GM21786 (cell line): ENCODE data around the gene VSX2.
"Not testable (repeated sequence)": the region's sequence is repeated elsewhere in the genome, so short reads cannot be mapped to it uniquely, and the experiment has no call there.

ENCODE experiments used
- ATAC-seq: cut with Tn5 transposase; IDR thresholded peaks from one replicate; pipeline ENCODE4 v1.9.1; 2021; ENCODE audit not compliant: unreplicated experiment

The VSX2 gene

DNA sequence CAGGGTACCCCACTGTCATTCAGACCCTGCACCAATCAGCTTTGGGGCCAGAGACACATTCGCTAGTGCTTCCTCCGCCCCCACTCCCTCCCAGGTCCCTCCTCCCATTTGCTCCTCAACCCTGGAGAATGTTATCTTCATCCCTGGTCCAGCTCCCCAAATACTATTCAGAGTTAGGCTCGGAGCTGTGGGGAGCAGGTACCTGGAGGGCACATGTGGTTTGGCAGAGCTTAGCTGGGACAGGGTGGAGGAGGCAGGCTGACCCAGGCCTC lies 19.5 kb downstream of the VSX2 start:
- ATAC-seq: no peak

- no peak for ATAC-seq
Measured at GRCh38 chr14:74259513-74259912, 20.3 kb downstream of the VSX2 start.

- no peak for ATAC-seq
Measured at GRCh38 chr14:74260525-74261233, 21.4 kb downstream of the VSX2 start.

GRCh38 chr14:74261288-74261687 lies 22.0 kb downstream of the VSX2 start:
- no peak for ATAC-seq

DNA sequence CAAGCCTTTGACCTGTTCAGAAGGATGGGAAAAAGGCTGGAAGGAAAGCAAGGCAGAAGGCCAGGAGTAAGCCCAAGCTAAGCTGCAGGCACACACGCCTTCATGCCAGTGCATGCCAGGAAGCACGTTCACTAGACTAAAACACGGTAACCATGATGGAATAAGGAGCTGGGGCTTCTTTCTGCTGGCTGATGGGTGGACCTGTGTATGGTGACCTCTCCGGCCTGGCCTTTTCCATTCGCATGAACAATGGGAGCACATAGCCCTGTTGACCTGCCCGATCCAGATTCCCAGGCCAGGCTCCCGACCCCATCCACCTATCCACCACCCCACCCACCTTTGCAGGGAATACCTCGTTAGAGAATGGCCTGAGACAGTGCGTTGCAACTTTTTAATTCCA lies 22.8 kb downstream of the VSX2 start:
- ATAC-seq: no peak

GRCh38 chr14:74263181-74263580 lies 23.9 kb downstream of the VSX2 start:
- no peak for ATAC-seq

- no peak for ATAC-seq
Measured at GRCh38 chr14:74263921-74264320, 24.7 kb downstream of the VSX2 start.

- no peak for ATAC-seq
Measured at GRCh38 chr14:74265301-74265965, 26.2 kb downstream of the VSX2 start.

GRCh38 chr14:74267588-74267987 lies 28.3 kb downstream of the VSX2 start:
- ATAC-seq: no peak

- not testable (repeated sequence) for ATAC-seq
Measured at GRCh38 chr14:74270382-74271177, 31.3 kb downstream of the VSX2 start.

DNA sequence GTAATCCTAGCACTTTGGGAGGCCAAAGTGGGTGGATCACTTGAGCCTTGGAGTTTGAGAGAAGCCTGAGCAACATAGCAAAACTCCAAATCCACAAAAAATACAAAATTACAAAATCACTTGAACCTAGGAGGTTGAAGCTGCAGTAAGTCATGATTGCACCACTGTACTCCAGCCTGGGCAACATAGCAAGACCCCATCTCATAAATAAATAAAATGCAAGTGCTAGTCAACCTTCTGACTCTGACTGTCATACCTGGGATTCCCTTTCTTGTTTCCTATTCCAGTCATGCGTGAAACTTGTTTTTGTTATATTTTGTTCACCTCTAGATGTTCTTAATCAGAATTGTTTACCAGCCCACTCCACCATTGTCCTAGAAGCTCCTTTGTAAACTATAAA lies 32.1 kb downstream of the VSX2 start:
- no peak for ATAC-seq

DNA sequence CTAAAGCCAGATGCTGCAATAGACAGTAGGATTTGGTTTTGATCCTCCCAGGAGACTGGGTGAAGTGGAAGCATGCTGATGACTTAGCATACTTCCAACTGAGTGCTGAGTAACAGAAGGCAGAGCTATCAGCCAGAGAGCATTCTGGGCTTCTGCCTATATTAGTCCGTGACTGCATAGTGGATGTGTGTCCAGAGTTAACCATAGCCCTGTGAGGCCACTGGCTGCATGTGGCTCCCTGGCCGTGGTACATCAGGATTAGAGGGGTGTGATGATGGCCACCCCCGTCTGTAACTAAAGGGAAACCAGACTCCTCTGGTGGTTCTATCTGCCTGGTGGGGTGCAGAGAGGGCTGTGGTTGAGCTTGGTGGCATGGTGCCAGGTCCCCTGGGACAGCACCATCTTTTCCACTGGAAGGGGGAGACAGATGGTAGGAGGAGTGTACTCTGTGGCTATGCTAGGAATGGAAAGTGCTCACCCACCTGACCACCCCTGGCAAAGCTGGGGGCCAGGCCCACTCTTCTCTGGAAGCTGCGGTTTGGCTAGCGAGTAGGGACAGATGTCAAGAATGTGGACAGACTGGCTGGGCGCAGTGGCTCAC lies 36.1 kb downstream of the VSX2 start:
- no peak for ATAC-seq

DNA sequence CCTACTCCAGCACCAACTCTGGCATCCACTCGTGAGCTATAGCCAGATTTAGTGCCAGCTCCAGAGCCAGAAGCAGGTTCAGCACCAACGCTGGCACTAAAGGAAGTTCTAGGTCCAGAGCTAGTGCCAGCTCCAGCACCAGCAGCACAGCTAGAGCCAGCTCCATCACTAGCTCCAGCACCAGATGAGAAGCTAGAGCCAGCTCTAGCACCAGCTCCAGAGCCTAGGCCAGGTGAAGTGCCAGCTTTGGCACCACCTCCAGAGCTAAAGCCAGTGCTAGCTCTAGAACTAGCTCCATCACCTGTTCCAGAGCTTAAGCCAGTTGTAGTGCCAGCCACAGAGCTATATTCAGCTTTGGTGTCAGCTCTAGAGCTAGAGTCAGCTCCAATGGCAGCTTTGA lies 38.8 kb downstream of the VSX2 start:
- ATAC-seq: no peak

DNA sequence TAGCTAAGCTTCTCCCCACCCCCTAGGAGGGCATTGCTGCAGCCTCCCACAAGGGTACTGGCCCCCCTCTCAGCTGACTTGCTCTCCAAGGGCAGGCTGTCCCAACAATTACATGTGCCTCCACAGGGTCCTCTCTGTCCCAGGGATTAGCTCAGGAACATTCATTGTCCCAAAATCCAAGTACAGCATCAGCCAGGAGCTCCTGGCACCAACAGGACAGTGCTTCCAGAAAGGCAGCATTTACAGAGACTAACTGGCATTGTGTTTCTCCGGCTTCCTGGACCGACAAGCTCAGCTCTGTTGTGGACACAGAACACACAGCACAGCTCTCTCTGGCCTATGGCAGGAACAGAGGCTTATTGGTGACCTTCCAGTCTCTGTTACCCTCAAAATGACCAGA lies 41.8 kb downstream of the VSX2 start:
- no peak for ATAC-seq

DNA sequence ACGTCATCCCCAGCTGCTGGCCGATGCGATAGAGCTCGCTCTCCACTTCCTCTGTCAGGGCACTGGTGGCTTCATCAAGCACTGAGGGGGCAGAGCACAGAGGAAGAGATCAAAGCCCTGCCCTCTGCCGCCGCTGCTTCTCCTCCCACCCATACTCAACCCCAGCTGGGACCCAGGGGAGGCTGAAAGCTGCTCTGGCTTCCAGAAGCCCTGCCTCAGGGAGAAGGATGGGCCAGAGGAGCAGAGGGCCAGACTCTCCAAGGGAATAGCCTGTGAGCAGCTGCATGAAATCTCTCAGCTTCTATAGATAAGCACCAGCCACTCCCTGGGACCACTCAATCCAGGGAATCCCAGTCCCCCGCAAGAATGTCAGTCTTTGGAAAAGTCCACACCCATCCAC lies 47.5 kb downstream of the VSX2 start:
- ATAC-seq: no peak

- no peak for ATAC-seq
Measured at GRCh38 chr14:74289801-74290200, 50.6 kb downstream of the VSX2 start.

GRCh38 chr14:74290415-74290814 lies 51.2 kb downstream of the VSX2 start:
- ATAC-seq: no peak

- ATAC-seq: no peak
Measured at GRCh38 chr14:74292061-74292460, 52.8 kb downstream of the VSX2 start.

GRCh38 chr14:74293606-74294005 lies 54.4 kb downstream of the VSX2 start:
- no peak for ATAC-seq

DNA sequence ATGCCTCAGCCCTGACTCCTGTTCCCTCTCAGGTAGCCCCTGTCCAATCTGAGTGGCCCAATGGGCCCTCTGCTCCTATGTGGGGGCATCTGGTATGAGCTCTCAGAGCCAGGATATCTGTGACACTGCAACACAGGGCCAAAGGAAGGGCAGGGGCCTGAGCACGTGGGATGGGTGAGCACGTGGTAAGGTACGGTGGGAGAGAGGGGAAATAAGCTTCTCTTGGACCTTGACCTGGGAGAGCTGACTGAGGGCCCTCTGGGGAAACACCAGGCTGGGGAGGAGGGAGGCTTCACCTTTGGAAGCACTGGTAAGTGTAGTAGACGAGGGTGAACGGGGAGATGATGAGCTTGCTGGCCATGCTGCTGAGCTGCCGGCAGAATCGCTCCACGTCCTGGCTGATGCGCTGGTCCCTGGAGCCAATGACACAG lies 56.8 kb downstream of the VSX2 start:
- no peak for ATAC-seq

- ATAC-seq: no peak
Measured at GRCh38 chr14:74297986-74298385, 58.7 kb downstream of the VSX2 start.

- no peak for ATAC-seq
Measured at GRCh38 chr14:74299061-74299545, 59.9 kb downstream of the VSX2 start.
